ENCODE results near the gene P2RY8.
"Not testable (repeated sequence)": the region's sequence is repeated elsewhere in the genome, so short reads cannot be mapped to it uniquely, and the experiment has no call there.

The P2RY8 gene

GRCh38 chrX:1493412-1493811 is 43.6 kb downstream of the P2RY8 start:
- no peak overlapping the region for H2AFZ ChIP-seq (ENCODE audit: low read length, unreplicated experiment)
- H3K79me2 ChIP-seq (ENCODE audit: control insufficient read depth, insufficient read depth, low read length, unreplicated experiment), result no peaks in the 10 kb centered on the region
- no peak overlapping the region for H3K27ac ChIP-seq (ENCODE audit: low read depth, low read length)
- H3K4me3 ChIP-seq (ENCODE audit: low read depth, low read length), result peak overlapping the region; percentile 27; the same call in 1 of the 2 replicates
- H3K36me3 ChIP-seq (ENCODE audit: insufficient read depth, low read length), result no peaks in the 10 kb centered on the region
- H3K4me1 ChIP-seq (ENCODE audit: control insufficient read depth, insufficient read depth, low read length, unreplicated experiment), result no peaks in the 10 kb centered on the region
- peaks cover 6% of the 10 kb centered on the region; the same call in 1 of the 2 replicates for H3K27me3 ChIP-seq (ENCODE audit: insufficient read depth, low read length)

DNA sequence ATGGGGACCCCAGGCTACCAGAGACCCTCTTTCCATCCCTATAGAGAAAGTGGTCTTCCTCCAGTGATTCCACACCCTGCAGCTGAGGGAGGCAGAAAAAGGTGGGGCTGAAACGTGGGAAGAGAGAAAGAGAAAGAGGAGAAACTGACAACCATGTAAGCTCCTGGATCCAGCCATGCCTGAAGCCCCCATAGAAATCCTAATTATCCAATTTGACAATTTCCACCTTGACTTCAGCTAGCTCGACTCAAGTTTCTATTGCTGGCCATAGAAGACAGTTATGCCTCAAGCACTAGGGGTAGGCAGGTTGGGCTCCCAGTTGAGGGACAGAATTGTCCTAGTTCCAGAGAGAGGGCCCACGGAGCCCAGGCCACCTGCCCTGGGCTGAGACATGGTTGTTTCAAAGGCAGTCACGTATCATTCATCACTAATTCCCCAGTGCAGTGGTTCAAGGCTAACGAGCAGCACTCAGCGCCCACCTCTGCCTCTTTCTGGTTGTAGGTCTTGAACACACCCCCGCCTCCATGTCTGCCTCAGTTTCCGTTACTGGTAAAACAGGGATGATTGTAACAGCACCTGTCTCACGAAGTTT is 44.5 kb downstream of the P2RY8 start:
- Histone ChIP-seq H3K27me3 (ENCODE audit: insufficient read depth, low read length) (peaks cover 6% of the 10 kb centered on the region; the same call in 1 of the 2 replicates), H3K4me1 (ENCODE audit: control insufficient read depth, insufficient read depth, low read length, unreplicated experiment) (no peaks in the 10 kb centered on the region), H3K36me3 (ENCODE audit: insufficient read depth, low read length) (no peaks in the 10 kb centered on the region), H3K27ac (ENCODE audit: low read depth, low read length) (no peak overlapping the region), H3K4me3 (ENCODE audit: low read depth, low read length) (no peak overlapping the region), H3K79me2 (ENCODE audit: control insufficient read depth, insufficient read depth, low read length, unreplicated experiment) (no peaks in the 10 kb centered on the region), H2AFZ (ENCODE audit: low read length, unreplicated experiment) (no peak overlapping the region)

- no peaks in the 10 kb centered on the region for H3K79me2 ChIP-seq (ENCODE audit: control insufficient read depth, insufficient read depth, low read length, unreplicated experiment)
- no peaks in the 10 kb centered on the region for H3K4me1 ChIP-seq (ENCODE audit: control insufficient read depth, insufficient read depth, low read length, unreplicated experiment)
- no peak overlapping the region for H3K4me3 ChIP-seq (ENCODE audit: low read depth, low read length)
- H3K27ac ChIP-seq (ENCODE audit: low read depth, low read length), result no peak overlapping the region
- peaks cover 8% of the 10 kb centered on the region; the same call in 1 of the 2 replicates for H3K27me3 ChIP-seq (ENCODE audit: insufficient read depth, low read length)
- H2AFZ ChIP-seq (ENCODE audit: low read length, unreplicated experiment), result no peak overlapping the region
- H3K36me3 ChIP-seq (ENCODE audit: insufficient read depth, low read length), result no peaks in the 10 kb centered on the region
Observed at GRCh38 chrX:1491851-1492349, 45.1 kb downstream of the P2RY8 start.

- not testable (repeated sequence) for H3K4me1 ChIP-seq (ENCODE audit: control insufficient read depth, insufficient read depth, low read length, unreplicated experiment); H3K36me3 ChIP-seq (ENCODE audit: insufficient read depth, low read length); H3K79me2 ChIP-seq (ENCODE audit: control insufficient read depth, insufficient read depth, low read length, unreplicated experiment); H3K4me3 ChIP-seq (ENCODE audit: low read depth, low read length); H2AFZ ChIP-seq (ENCODE audit: low read length, unreplicated experiment); H3K27ac ChIP-seq (ENCODE audit: low read depth, low read length)
- peaks cover 10% of the 10 kb centered on the region; the same call in 1 of the 2 replicates for H3K27me3 ChIP-seq (ENCODE audit: insufficient read depth, low read length)
Observed at GRCh38 chrX:1491248-1491647, 45.7 kb downstream of the P2RY8 start.

DNA sequence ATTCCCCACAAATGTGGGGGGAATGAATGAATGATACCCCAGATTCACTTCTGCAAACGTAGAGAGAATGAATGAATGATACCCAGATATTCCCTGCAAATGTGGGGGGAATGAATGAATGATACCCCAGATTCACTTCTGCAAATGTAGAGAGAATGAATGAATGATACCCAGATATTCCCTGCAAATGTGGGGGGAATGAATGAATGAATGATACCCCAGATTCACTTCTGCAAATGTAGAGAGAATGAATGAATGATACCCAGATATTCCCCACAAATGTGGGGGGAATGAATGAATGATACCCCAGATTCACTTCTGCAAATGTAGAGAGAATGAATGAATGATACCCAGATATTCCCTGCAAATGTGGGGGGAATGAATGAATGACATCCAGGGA is 46.3 kb downstream of the P2RY8 start:
- H3K79me2 ChIP-seq (ENCODE audit: control insufficient read depth, insufficient read depth, low read length, unreplicated experiment); H3K36me3 ChIP-seq (ENCODE audit: insufficient read depth, low read length); H3K4me1 ChIP-seq (ENCODE audit: control insufficient read depth, insufficient read depth, low read length, unreplicated experiment); H3K4me3 ChIP-seq (ENCODE audit: low read depth, low read length); H3K27ac ChIP-seq (ENCODE audit: low read depth, low read length); H2AFZ ChIP-seq (ENCODE audit: low read length, unreplicated experiment): not testable (repeated sequence)
- H3K27me3 ChIP-seq (ENCODE audit: insufficient read depth, low read length), result peaks cover 10% of the 10 kb centered on the region; the same call in 1 of the 2 replicates

- H3K4me3 ChIP-seq (ENCODE audit: low read depth, low read length); H3K79me2 ChIP-seq (ENCODE audit: control insufficient read depth, insufficient read depth, low read length, unreplicated experiment); H2AFZ ChIP-seq (ENCODE audit: low read length, unreplicated experiment); H3K36me3 ChIP-seq (ENCODE audit: insufficient read depth, low read length); H3K27ac ChIP-seq (ENCODE audit: low read depth, low read length); H3K4me1 ChIP-seq (ENCODE audit: control insufficient read depth, insufficient read depth, low read length, unreplicated experiment): not testable (repeated sequence)
- H3K27me3 ChIP-seq (ENCODE audit: insufficient read depth, low read length), result peaks cover 10% of the 10 kb centered on the region; the same call in 1 of the 2 replicates
Observed at GRCh38 chrX:1489354-1489753, 47.6 kb downstream of the P2RY8 start.

- no peaks in the 10 kb centered on the region for H3K36me3 ChIP-seq (ENCODE audit: insufficient read depth, low read length)
- no peaks in the 10 kb centered on the region for H3K4me1 ChIP-seq (ENCODE audit: control insufficient read depth, insufficient read depth, low read length, unreplicated experiment)
- H3K4me3 ChIP-seq (ENCODE audit: low read depth, low read length), result no peak overlapping the region
- H2AFZ ChIP-seq (ENCODE audit: low read length, unreplicated experiment), result no peak overlapping the region
- H3K27ac ChIP-seq (ENCODE audit: low read depth, low read length), result no peak overlapping the region
- peaks cover 16% of the 10 kb centered on the region; the same call in 1 of the 2 replicates for H3K27me3 ChIP-seq (ENCODE audit: insufficient read depth, low read length)
- no peaks in the 10 kb centered on the region for H3K79me2 ChIP-seq (ENCODE audit: control insufficient read depth, insufficient read depth, low read length, unreplicated experiment)
Observed at GRCh38 chrX:1488745-1489144, 48.2 kb downstream of the P2RY8 start.

GRCh38 chrX:1488141-1488540 is 48.8 kb downstream of the P2RY8 start:
- H3K27me3 ChIP-seq (ENCODE audit: insufficient read depth, low read length), result peaks cover 20% of the 10 kb centered on the region; the same call in 1 of the 2 replicates
- no peak overlapping the region for H3K4me3 ChIP-seq (ENCODE audit: low read depth, low read length)
- no peaks in the 10 kb centered on the region for H3K4me1 ChIP-seq (ENCODE audit: control insufficient read depth, insufficient read depth, low read length, unreplicated experiment)
- no peaks in the 10 kb centered on the region for H3K79me2 ChIP-seq (ENCODE audit: control insufficient read depth, insufficient read depth, low read length, unreplicated experiment)
- H2AFZ ChIP-seq (ENCODE audit: low read length, unreplicated experiment), result no peak overlapping the region
- H3K36me3 ChIP-seq (ENCODE audit: insufficient read depth, low read length), result no peaks in the 10 kb centered on the region
- no peak overlapping the region for H3K27ac ChIP-seq (ENCODE audit: low read depth, low read length)

DNA sequence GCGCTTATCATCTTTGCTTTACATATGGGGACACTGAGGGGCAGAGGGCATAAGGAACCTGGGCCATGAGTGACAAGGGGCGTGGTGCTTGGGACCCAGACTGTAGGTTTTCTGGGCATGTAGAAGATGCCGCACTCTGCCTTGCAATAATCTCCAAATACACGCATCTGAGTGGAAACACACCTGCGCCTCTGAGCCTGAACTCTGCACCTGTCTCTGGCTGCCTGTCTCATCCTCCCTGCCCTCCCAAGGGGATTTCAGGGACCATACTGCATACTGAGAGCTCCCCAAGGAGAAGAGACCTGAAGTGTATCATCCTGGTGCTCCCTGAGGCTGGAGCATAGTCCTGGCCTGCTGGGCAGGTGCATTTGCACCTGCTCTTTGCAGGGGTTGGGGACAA is 49.6 kb downstream of the P2RY8 start:
- no peaks in the 10 kb centered on the region for H3K36me3 ChIP-seq (ENCODE audit: insufficient read depth, low read length)
- no peaks in the 10 kb centered on the region for H3K4me1 ChIP-seq (ENCODE audit: control insufficient read depth, insufficient read depth, low read length, unreplicated experiment)
- no peak overlapping the region for H2AFZ ChIP-seq (ENCODE audit: low read length, unreplicated experiment)
- no peaks in the 10 kb centered on the region for H3K79me2 ChIP-seq (ENCODE audit: control insufficient read depth, insufficient read depth, low read length, unreplicated experiment)
- no peak overlapping the region for H3K4me3 ChIP-seq (ENCODE audit: low read depth, low read length)
- no peak overlapping the region for H3K27ac ChIP-seq (ENCODE audit: low read depth, low read length)
- H3K27me3 ChIP-seq (ENCODE audit: insufficient read depth, low read length), result peaks cover 17% of the 10 kb centered on the region; the same call in 1 of the 2 replicates

DNA sequence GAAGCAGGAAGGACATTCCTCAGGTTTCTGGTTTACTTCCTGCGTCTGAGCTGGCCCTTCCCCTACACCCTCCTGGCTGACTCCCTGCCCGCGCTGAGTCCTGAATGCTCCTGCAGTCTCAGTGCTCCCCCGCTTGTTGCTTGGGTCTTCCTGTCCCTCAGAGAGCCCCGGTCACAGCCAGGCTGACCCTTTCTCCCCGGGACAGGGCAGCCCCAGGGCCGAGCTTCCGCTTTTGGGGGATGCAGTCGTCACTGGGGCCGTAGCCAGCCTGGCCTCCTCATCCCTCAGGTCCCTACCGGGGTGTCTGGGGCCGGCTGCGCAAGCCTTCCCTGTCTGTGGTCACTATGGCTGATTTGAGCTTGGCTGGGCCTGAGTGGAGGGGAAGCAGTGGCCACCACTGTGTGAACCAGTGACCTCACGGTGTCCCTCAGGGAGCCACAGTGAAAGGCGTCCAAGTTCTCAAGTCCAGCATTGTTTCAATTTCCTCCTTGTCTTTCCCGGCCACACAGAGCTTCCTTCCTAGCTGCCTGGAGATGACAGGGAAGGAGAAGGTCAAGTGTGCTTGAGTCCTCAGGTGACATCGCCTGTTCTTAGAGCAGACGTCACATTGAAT is 50.1 kb downstream of the P2RY8 start:
- H3K36me3 ChIP-seq (ENCODE audit: insufficient read depth, low read length), result no peaks in the 10 kb centered on the region
- no peak overlapping the region for H3K27ac ChIP-seq (ENCODE audit: low read depth, low read length)
- H3K4me3 ChIP-seq (ENCODE audit: low read depth, low read length), result no peak overlapping the region
- H3K4me1 ChIP-seq (ENCODE audit: control insufficient read depth, insufficient read depth, low read length, unreplicated experiment), result no peaks in the 10 kb centered on the region
- no peaks in the 10 kb centered on the region for H3K79me2 ChIP-seq (ENCODE audit: control insufficient read depth, insufficient read depth, low read length, unreplicated experiment)
- peaks cover 14% of the 10 kb centered on the region; the same call in 1 of the 2 replicates for H3K27me3 ChIP-seq (ENCODE audit: insufficient read depth, low read length)
- no peak overlapping the region for H2AFZ ChIP-seq (ENCODE audit: low read length, unreplicated experiment)

- H3K4me1 ChIP-seq (ENCODE audit: control insufficient read depth, insufficient read depth, low read length, unreplicated experiment), result peaks cover 2% of the 10 kb centered on the region
- peaks cover 14% of the 10 kb centered on the region; the same call in 1 of the 2 replicates for H3K27me3 ChIP-seq (ENCODE audit: insufficient read depth, low read length)
- H2AFZ ChIP-seq (ENCODE audit: low read length, unreplicated experiment), result no peak overlapping the region
- no peak overlapping the region for H3K4me3 ChIP-seq (ENCODE audit: low read depth, low read length)
- H3K27ac ChIP-seq (ENCODE audit: low read depth, low read length), result no peak overlapping the region
- no peaks in the 10 kb centered on the region for H3K36me3 ChIP-seq (ENCODE audit: insufficient read depth, low read length)
- no peaks in the 10 kb centered on the region for H3K79me2 ChIP-seq (ENCODE audit: control insufficient read depth, insufficient read depth, low read length, unreplicated experiment)
Observed at GRCh38 chrX:1486177-1486576, 50.8 kb downstream of the P2RY8 start.
